NT2/D1 (cell line): ENCODE data around the gene IRX4.

Experiments used
- SUZ12 ChIP-seq: IDR thresholded peaks from 2 replicates; pipeline ENCODE4 v1.6.1; 2011; ENCODE audit not compliant: insufficient read length, insufficient read depth; ENCODE audit errors: extremely low read depth
- YY1 ChIP-seq: IDR thresholded peaks from 2 replicates; pipeline ENCODE4 v1.6.1; 2011; ENCODE audit not compliant: insufficient read length, insufficient read depth

- TF ChIP-seq YY1 = no peak
- no peak for TF ChIP-seq SUZ12
Measured at GRCh38 chr5:1916041-1917001, 33.6 kb upstream of the IRX4 start.
